GM12878 (cell line): ENCODE results near the gene TCIRG1. TPM values are rescaled to one million over a fixed set of nuclear protein-coding genes. Genes with fewer than 3 reads are reported as not detected.

Experiments used
- ATAC-seq: fragments of 200-7000 bp; cut with Tn5 transposase; 3 replicates; pipeline ENCODE4 v1.9.1; 2020; ENCODE audit warnings: mild to moderate bottlenecking, moderate library complexity
- Bru-seq: library from RNA; stranded (reverse); fragments of 400-500 nt; gene quantifications from one replicate; lab custom pipeline; 2021; lab: Mats Ljungman, UMichigan
- BruChase-seq, 2 experiments: library from RNA; stranded (reverse); fragments of 400-500 nt; gene quantifications; one replicate each; lab custom pipeline; 2021; lab: Mats Ljungman, UMichigan
- BruUV-seq: library from RNA; stranded (reverse); fragments of 400-500 nt; replicated peaks from 2 replicates; lab custom pipeline; 2021; lab: Mats Ljungman, UMichigan
- CTCF ChIA-PET: fragments of 300-600 bp; sonication (Branson Sonifier 250); formaldehyde crosslinking; extraction: SDS; loops from one replicate; lab custom pipeline; 2021; ENCODE audit warnings: inconsistent platforms; lab: Yijun Ruan, JAX
- POLR2A ChIA-PET: fragments of 350-600 bp; formaldehyde crosslinking; extraction: SDS; loops from one replicate; lab custom pipeline; 2021; ENCODE audit warnings: inconsistent platforms; lab: Charles Lee
- RAD21 ChIA-PET: fragments of 300-600 bp; sonication (Branson Sonifier 250); formaldehyde crosslinking; loops from one replicate; lab custom pipeline; 2023; ENCODE audit warnings: antibody characterized with exemption; ENCODE audit not compliant: unreplicated experiment; lab: Charles Lee
- SMC1A ChIA-PET: fragments of 300-600 bp; sonication (Branson Sonifier 250); formaldehyde crosslinking; loops from one replicate; lab custom pipeline; 2023; ENCODE audit not compliant: unreplicated experiment, uncharacterized antibody; lab: Charles Lee
- DNase-seq: peaks from one replicate; pipeline ENCODE4 v3.0.0-alpha.2; 2011; ENCODE audit warnings: low read depth, low spot score
- FAIRE-seq: peaks from 3 replicates; lab custom pipeline; 2011; peaks lifted over from hg19 to GRCh38; lab: Jason Lieb, UNC
- H2AFZ ChIP-seq: 2 replicates; pipeline ENCODE4 v1.6.0; 2011; ENCODE audit warnings: low read depth, low read length, control low read depth; ENCODE audit not compliant: control insufficient read depth
- H3K27ac ChIP-seq: 2 replicates; pipeline ENCODE4 v1.5.1; 2011; ENCODE audit warnings: control low read depth; ENCODE audit not compliant: control insufficient read depth, insufficient read depth
- H3K27me3 ChIP-seq, 2 experiments: replicated peaks in 1 of 2; 2 replicates each; pipeline versions ENCODE4 v1.6.0 to v1.6.1; 2011; ENCODE audit warnings: low read length in 1 of 2; ENCODE audit not compliant: control insufficient read depth in 2 of 2, insufficient read depth in 2 of 2
- H3K36me3 ChIP-seq, 2 experiments: 2 replicates each; pipeline ENCODE4 v1.5.1; 2011; ENCODE audit warnings: low read length in 1 of 2; ENCODE audit not compliant: control insufficient read depth in 2 of 2, insufficient read depth in 2 of 2
- H3K4me1 ChIP-seq: 2 replicates; pipeline ENCODE4 v1.6.1; 2011; ENCODE audit warnings: mild to moderate bottlenecking, low read length, moderate library complexity, mixed read lengths; ENCODE audit not compliant: control insufficient read depth, insufficient read depth
- H3K4me2 ChIP-seq: 2 replicates; pipeline ENCODE4 v1.6.0; 2011; ENCODE audit warnings: control low read depth; ENCODE audit not compliant: control insufficient read depth, insufficient read depth
- H3K4me3 ChIP-seq: fragments of 200-600 bp; sonication (generic); 2 replicates; pipeline ENCODE4 v1.5.1; 2016
- H3K79me2 ChIP-seq: 2 replicates; pipeline ENCODE4 v1.6.0; 2011; ENCODE audit warnings: low read length; ENCODE audit not compliant: control insufficient read depth, insufficient read depth
- H3K9ac ChIP-seq: 2 replicates; pipeline ENCODE4 v1.8.0; 2011; ENCODE audit warnings: low read length, control low read depth, mixed read lengths; ENCODE audit not compliant: control insufficient read depth, insufficient read depth
- H3K9me3 ChIP-seq: replicated peaks from 3 replicates; pipeline ENCODE4 v1.5.1; 2011; ENCODE audit warnings: mild to moderate bottlenecking, low read length; ENCODE audit not compliant: control insufficient read depth, insufficient read depth
- H4K20me1 ChIP-seq: 2 replicates; pipeline ENCODE4 v1.6.0; 2011; ENCODE audit not compliant: control insufficient read depth, insufficient read depth
- BHLHE40 ChIP-seq, 2 experiments: fragments of 450-650 bp in 1 of 2; IDR thresholded peaks; 2 replicates each; pipeline ENCODE4 v1.6.1; 2011 to 2017; ENCODE audit warnings: low read depth in 2 of 2, borderline replicate concordance in 1 of 2, improper control_type of control experiment in 1 of 2, low read length in 1 of 2, mild to moderate bottlenecking in 1 of 2
- FOS ChIP-seq: IDR thresholded peaks from 3 replicates; pipeline ENCODE4 v1.6.1; 2011; ENCODE audit warnings: borderline replicate concordance; ENCODE audit not compliant: insufficient read length; ENCODE audit errors: extremely low read depth
- KLF5 ChIP-seq: fragments of 450-650 bp; IDR thresholded peaks from 2 replicates; pipeline ENCODE4 v1.6.1; 2014; ENCODE audit warnings: mild to moderate bottlenecking; ENCODE audit not compliant: partially characterized antibody
- MXI1 ChIP-seq: fragments of 150-350 bp; IDR thresholded peaks from 2 replicates; pipeline ENCODE4 v1.6.1; 2011; ENCODE audit warnings: low read depth, mild to moderate bottlenecking, inconsistent platforms, low read length, improper control_type of control experiment
- MYC ChIP-seq: IDR thresholded peaks from 2 replicates; pipeline ENCODE4 v1.6.1; 2011; ENCODE audit warnings: mild to moderate bottlenecking, low read length, moderate library complexity, inconsistent platforms; ENCODE audit not compliant: insufficient read depth, insufficient replicate concordance, insufficient read length, severe bottlenecking
- POLR2A ChIP-seq: IDR thresholded peaks from 2 replicates; pipeline ENCODE4 v1.6.1; 2011; ENCODE audit warnings: low read depth, mild to moderate bottlenecking, low read length
- RAD51 ChIP-seq: fragments of 450-650 bp; IDR thresholded peaks from 2 replicates; pipeline ENCODE4 v1.6.1; 2016; ENCODE audit warnings: moderate library complexity, mild to moderate bottlenecking, inconsistent platforms
- SIN3A ChIP-seq: IDR thresholded peaks from 2 replicates; pipeline ENCODE4 v1.6.1; 2012; ENCODE audit warnings: low read depth, low read length, improper control_type of control experiment
- YY1 ChIP-seq: IDR thresholded peaks from 2 replicates; pipeline ENCODE4 v1.6.1; 2011; ENCODE audit warnings: low read depth, mild to moderate bottlenecking, low read length
- WGBS: methylation state at CpG from one replicate; pipeline ENCODE4 v1.1.6; 2016; ENCODE audit warnings: low lambda C conversion rate; ENCODE audit not compliant: insufficient replicate concordance, insufficient coverage; ENCODE audit errors: missing lambda C conversion rate; 5-methylcytosine and 5-hydroxymethylcytosine counted together
- in situ Hi-C: fragments of 300-500 bp; cut with MboI; formaldehyde crosslinking; loops from 9 replicates; pipeline ENCODE4 v1.14.3; 2018; ENCODE audit warnings: mixed read lengths
- intact Hi-C: fragments of 100-400 bp; cut with micrococcal nuclease; formaldehyde crosslinking; loops from one replicate; pipeline ENCODE4 v1.14.2; 2022; ENCODE audit not compliant: unreplicated experiment
- long read RNA-seq, 2 experiments: library from polyadenylated mRNA; unstranded; transcript quantifications; one replicate each; pipeline ENCODE4 v2.0.0, GENCODE V29; 2019 to 2020
- polyA minus RNA-seq, 3 experiments: library from RNA; depleted of rRNA, polyadenylated mRNA; stranded (reverse); fragments of >200 nt; gene quantifications; 2 replicates each; pipeline ENCODE4 v1.2.3, GENCODE V29; 2011
- polyA plus RNA-seq, 11 experiments: library from polyadenylated mRNA; depleted of rRNA in 4 of 11; unstranded in 6 of 11; stranded (reverse) in 5 of 11; fragments of >200 nt; fragmentation: Nextera tagmentation in 4 of 11; fragmentation: Illumina TruSeq in 1 of 11; extraction: Ambion mirVana in 4 of 11; extraction: Trizol in 1 of 11; gene quantifications; 1 replicate in 1 of 11; 2 replicates in 10 of 11; pipeline versions ENCODE4 v1.2.1 to v1.2.3, GENCODE V29; 2011 to 2016; ENCODE audit warnings: inconsistent platforms in 2 of 11, missing spikeins in 2 of 11, low read depth in 1 of 11
- total RNA-seq, 4 experiments: library from RNA; depleted of rRNA in 3 of 4; stranded (reverse); fragments of >200 nt in 3 of 4; fragmentation: Illumina TruSeq in 1 of 4; extraction: Trizol in 1 of 4; gene quantifications; 2 replicates each; pipeline versions ENCODE4 v1.2.1 to v1.2.3, GENCODE V29; 2013 to 2021
- TF ChIP-seq, protein P1 (sequence below): fragments of 450-650 bp; formaldehyde crosslinking; IDR thresholded peaks from 2 replicates; pipeline ENCODE4 v1.4.0; 2020; ENCODE audit warnings: mild to moderate bottlenecking, moderate library complexity

Gene TCIRG1, protein sequence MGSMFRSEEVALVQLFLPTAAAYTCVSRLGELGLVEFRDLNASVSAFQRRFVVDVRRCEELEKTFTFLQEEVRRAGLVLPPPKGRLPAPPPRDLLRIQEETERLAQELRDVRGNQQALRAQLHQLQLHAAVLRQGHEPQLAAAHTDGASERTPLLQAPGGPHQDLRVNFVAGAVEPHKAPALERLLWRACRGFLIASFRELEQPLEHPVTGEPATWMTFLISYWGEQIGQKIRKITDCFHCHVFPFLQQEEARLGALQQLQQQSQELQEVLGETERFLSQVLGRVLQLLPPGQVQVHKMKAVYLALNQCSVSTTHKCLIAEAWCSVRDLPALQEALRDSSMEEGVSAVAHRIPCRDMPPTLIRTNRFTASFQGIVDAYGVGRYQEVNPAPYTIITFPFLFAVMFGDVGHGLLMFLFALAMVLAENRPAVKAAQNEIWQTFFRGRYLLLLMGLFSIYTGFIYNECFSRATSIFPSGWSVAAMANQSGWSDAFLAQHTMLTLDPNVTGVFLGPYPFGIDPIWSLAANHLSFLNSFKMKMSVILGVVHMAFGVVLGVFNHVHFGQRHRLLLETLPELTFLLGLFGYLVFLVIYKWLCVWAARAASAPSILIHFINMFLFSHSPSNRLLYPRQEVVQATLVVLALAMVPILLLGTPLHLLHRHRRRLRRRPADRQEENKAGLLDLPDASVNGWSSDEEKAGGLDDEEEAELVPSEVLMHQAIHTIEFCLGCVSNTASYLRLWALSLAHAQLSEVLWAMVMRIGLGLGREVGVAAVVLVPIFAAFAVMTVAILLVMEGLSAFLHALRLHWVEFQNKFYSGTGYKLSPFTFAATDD
- total RNA-seq (2013; cell fraction: nucleolus; rRNA removed): 287 and 325 TPM in 2 replicates
- 143 and 166 TPM in 2 replicates for total RNA-seq (2014; rRNA removed)
- total RNA-seq (2014; rRNA removed; fragmentation: Illumina TruSeq; extraction: Trizol): 18.9 and 20.4 TPM in 2 replicates
- 173 and 179 TPM in 2 replicates for total RNA-seq (2021)
- polyA plus RNA-seq (2011; ENCODE audit: low read depth): 40.2 TPM
- 20.8 and 51.2 TPM in 2 replicates for polyA plus RNA-seq (2011; rRNA removed)
- polyA plus RNA-seq (2011; cell fraction: cytosol; rRNA removed): 73.7 and 130 TPM in 2 replicates
- polyA plus RNA-seq (2011; cell fraction: nucleus; rRNA removed): 2,133 and 2,164 TPM in 2 replicates
- polyA plus RNA-seq (2012): 133 and 152 TPM in 2 replicates
- 3.0 and 18.6 TPM in 2 replicates for polyA plus RNA-seq (2014; fragmentation: Illumina TruSeq; extraction: Trizol)
- 1 to 10 TPM in 1 of 2 experiments, under 1 TPM in 1; 0.76 to 7.5 TPM for polyA plus RNA-seq (2014; fragmentation: Nextera tagmentation; extraction: Ambion mirVana)
- 218 and 238 TPM in 2 replicates for polyA plus RNA-seq (2014; rRNA removed)
- polyA plus RNA-seq (2016; fragmentation: Nextera tagmentation; extraction: Ambion mirVana): 100 to 1,000 TPM; 124 to 148 TPM
- polyA minus RNA-seq (2011; rRNA and poly(A)+ RNA removed): 36.7 and 83.1 TPM in 2 replicates
- polyA minus RNA-seq (2011; cell fraction: cytosol; rRNA and poly(A)+ RNA removed): 30.3 and 36.8 TPM in 2 replicates
- 200 and 263 TPM in 2 replicates for polyA minus RNA-seq (2011; cell fraction: nucleus; rRNA and poly(A)+ RNA removed)
- percentile 73 among the genes with signal in this experiment for Bru-seq, nascent RNA
- percentile 84 among the genes with signal in this experiment for BruChase-seq, experiment 1, labeled RNA remaining after a 6-hour chase
- BruChase-seq, experiment 2, labeled RNA remaining after a 2-hour chase: percentile 76 among the genes with signal in this experiment
- long read RNA-seq, experiment 1, transcript TCIRG1-201 (20 exons, 2,677 nt): major isoform, 12 of 33 reads
- long read RNA-seq, experiment 1, partial matches to known transcripts: 6 of 33 reads
- long read RNA-seq, experiment 1, other reads (novel, unspliced or antisense): 15 of 33 reads
- long read RNA-seq, experiment 2, partial matches to known transcripts: 2 of 5 reads
- long read RNA-seq, experiment 2, other reads (novel, unspliced or antisense): 2 of 5 reads

DNA sequence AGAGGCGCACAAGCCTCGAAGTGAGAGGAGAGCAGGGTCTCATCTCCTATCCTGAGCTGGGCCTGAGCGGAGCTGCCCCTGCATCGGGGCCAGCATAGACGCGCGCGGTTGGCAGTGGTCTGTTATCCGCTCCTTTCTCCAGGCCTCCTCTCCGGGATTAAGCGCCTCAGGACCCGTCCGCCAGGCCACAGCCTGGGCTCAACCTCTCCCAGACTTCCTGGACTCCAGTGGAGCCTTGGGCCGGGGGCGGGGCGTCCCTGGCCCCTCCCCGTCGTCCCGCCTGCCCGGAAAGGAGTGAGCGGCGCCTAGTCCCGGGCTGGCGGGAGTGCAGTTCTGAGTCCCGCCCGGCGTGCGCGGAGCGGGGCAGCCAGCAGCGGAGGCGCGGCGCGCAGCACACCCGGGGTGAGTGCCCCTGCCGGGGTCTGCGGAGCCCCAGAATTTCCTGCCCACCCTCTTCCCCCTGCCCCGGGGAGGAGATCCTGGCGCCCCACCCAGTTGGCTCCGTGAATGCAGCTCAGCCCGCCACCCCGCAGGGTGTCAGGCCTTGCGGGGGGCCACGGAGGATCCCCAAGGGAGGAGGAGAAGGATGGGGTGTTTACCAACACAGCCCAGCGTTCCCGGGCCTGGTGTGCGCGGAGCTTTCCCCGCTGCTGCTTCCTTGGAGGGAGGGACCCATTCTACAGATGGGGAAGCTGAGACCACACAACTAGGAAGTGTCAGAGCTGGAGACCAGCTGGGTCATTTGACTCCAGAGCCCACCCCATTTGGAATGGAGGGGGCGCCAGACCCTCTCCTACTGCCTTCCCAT is at the start of gene TCIRG1:
Gene TCIRG1, plus strand, starts transcription at position 308 of the 808 bp plus-strand sequence. CDS start 2,247 bp downstream, outside the sequence.
- ChIA-PET CTCF (interaction anchor here (0.8 to 2.2 kb wide), 4 partner anchors 30 to 171 kb away, joined by 3 to 7 read pairs (median 4); no protein-coding TSS in a partner anchor), SMC1A (interaction anchor here (0.6 to 3.0 kb wide), 7 partner anchors 8 to 165 kb away, joined by 3 to 19 read pairs (median 3); partner anchors contain the start of gene NDUFS8), RAD21 (interaction anchor here (1.1 to 4.3 kb wide), 3 partner anchors 80 to 170 kb away, joined by 3 to 23 read pairs (median 4); no protein-coding TSS in a partner anchor), POLR2A (interaction anchor here (0.6 to 3.4 kb wide), 13 partner anchors 8 to 1771 kb away, joined by 3 to 21 read pairs (median 3); partner anchors contain the start of genes C11orf24, NDUFS8 and UNC93B1)
- Histone ChIP-seq H3K27me3 (no peaks in the 10 kb centered on the region), H3K9ac (peak within 1 kb of the TSS; percentile 79), H3K4me1 (peaks cover 13% of the 10 kb centered on the region), H4K20me1 (no peaks in the 10 kb centered on the region; the same call in 1 of the 2 replicates), H2AFZ (peak within 1 kb of the TSS; percentile 69), H3K4me2 (peak within 1 kb of the TSS; percentile 85), H3K36me3 (peaks cover 11 to 13% of the 10 kb centered on the region in 2 experiments; a peak in 3 of 4 replicates), H3K9me3 (no peaks in the 10 kb centered on the region), H3K27ac (peak within 1 kb of the TSS; percentile 91), H3K79me2 (peaks cover 46% of the 10 kb centered on the region), H3K4me3 (peak within 1 kb of the TSS; percentile 99)
- ATAC-seq (peak; percentile 78), FAIRE-seq (no peak), DNase-seq (peak; percentile 15)
- WGBS: 1% methylated on average over 38 of the region's 51 CpGs
- intact Hi-C loops (loop anchor here (5.0 kb wide), 1 partner anchor 37 kb away; the partner anchor contains the start of gene UNC93B1), in situ Hi-C loops (no loop called here)
- BruUV-seq: TSS peak; percentile 42
- TF ChIP-seq POLR2A (peak; percentile 91), SIN3A (no peak), MYC (no peak), BHLHE40 (IDR thresholded peaks at IDR 0.05; ENCODE audit: borderline replicate concordance in 1 of 2, low read depth in 2 of 2, low read length in 1 of 2) (peak; percentile 8 to 54; a peak in 2 of 4 replicates), YY1 (no peak), KLF5 (no peak), MXI1 (peak; percentile 79), RAD51 (no peak), FOS (no peak)
- TF ChIP-seq, protein P1, sequence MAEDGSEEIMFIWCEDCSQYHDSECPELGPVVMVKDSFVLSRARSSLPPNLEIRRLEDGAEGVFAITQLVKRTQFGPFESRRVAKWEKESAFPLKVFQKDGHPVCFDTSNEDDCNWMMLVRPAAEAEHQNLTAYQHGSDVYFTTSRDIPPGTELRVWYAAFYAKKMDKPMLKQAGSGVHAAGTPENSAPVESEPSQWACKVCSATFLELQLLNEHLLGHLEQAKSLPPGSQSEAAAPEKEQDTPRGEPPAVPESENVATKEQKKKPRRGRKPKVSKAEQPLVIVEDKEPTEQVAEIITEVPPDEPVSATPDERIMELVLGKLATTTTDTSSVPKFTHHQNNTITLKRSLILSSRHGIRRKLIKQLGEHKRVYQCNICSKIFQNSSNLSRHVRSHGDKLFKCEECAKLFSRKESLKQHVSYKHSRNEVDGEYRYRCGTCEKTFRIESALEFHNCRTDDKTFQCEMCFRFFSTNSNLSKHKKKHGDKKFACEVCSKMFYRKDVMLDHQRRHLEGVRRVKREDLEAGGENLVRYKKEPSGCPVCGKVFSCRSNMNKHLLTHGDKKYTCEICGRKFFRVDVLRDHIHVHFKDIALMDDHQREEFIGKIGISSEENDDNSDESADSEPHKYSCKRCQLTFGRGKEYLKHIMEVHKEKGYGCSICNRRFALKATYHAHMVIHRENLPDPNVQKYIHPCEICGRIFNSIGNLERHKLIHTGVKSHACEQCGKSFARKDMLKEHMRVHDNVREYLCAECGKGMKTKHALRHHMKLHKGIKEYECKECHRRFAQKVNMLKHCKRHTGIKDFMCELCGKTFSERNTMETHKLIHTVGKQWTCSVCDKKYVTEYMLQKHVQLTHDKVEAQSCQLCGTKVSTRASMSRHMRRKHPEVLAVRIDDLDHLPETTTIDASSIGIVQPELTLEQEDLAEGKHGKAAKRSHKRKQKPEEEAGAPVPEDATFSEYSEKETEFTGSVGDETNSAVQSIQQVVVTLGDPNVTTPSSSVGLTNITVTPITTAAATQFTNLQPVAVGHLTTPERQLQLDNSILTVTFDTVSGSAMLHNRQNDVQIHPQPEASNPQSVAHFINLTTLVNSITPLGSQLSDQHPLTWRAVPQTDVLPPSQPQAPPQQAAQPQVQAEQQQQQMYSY: no peak
